DMS153 (cell line): ENCODE data around the gene B9D1.
"Not testable (repeated sequence)": the region's sequence is repeated elsewhere in the genome, so short reads cannot be mapped to it uniquely, and the experiment has no call there.

Source experiments
- DNase-seq: peaks from one replicate; lab custom pipeline; 2025; lab: John Stamatoyannopoulos, UW

The B9D1 gene

GRCh38 chr17:19357761-19358160 lies 4.8 kb downstream of the B9D1 start:
- no peak for DNase-seq

GRCh38 chr17:19357351-19357750 lies 5.2 kb downstream of the B9D1 start:
- no peak for DNase-seq

GRCh38 chr17:19354748-19355147 lies 7.8 kb downstream of the B9D1 start:
- no peak for DNase-seq

GRCh38 chr17:19353401-19353800 lies 9.1 kb downstream of the B9D1 start:
- DNase-seq = not testable (repeated sequence)

GRCh38 chr17:19348806-19349205 lies 13.7 kb downstream of the B9D1 start:
- no peak for DNase-seq

GRCh38 chr17:19348081-19348650 lies 14.4 kb downstream of the B9D1 start:
- DNase-seq = no peak

- no peak for DNase-seq
Observed at GRCh38 chr17:19347323-19348080, 15.0 kb downstream of the B9D1 start.

GRCh38 chr17:19346351-19347255 lies 15.9 kb downstream of the B9D1 start:
- DNase-seq = peak; percentile 44

GRCh38 chr17:19345486-19346350 lies 16.8 kb downstream of the B9D1 start:
- DNase-seq = no peak

GRCh38 chr17:19345067-19345460 lies 17.5 kb downstream of the B9D1 start:
- DNase-seq = no peak

- DNase-seq = no peak
Observed at GRCh38 chr17:19344311-19345066, 18.0 kb downstream of the B9D1 start.

- no peak for DNase-seq
Observed at GRCh38 chr17:19343671-19344151, 18.8 kb downstream of the B9D1 start.

- DNase-seq = no peak
Observed at GRCh38 chr17:19343256-19343630, 19.3 kb downstream of the B9D1 start.

GRCh38 chr17:19342611-19343255 lies 19.8 kb downstream of the B9D1 start:
- no peak for DNase-seq

- DNase-seq = no peak
Observed at GRCh38 chr17:19341641-19342610, 20.6 kb downstream of the B9D1 start.

GRCh38 chr17:19341211-19341631 lies 21.3 kb downstream of the B9D1 start:
- no peak for DNase-seq

- DNase-seq = no peak
Observed at GRCh38 chr17:19339341-19339815, 23.1 kb downstream of the B9D1 start.

- no peak for DNase-seq
Observed at GRCh38 chr17:19338031-19338990, 24.2 kb downstream of the B9D1 start.
